Measurements from ENCODE around the gene FSTL5. TPM values are rescaled to one million over a fixed set of nuclear protein-coding genes. Genes with fewer than 3 reads are reported as not detected.

Gene FSTL5
- total RNA-seq, 2 experiments from 2014 or later, result not detected

- BruUV-seq (replicated peaks), result no TSS peak
- no peaks in the 10 kb centered on the region for H3K9me3 ChIP-seq (ENCODE audit: low read length)
- no peaks in the 10 kb centered on the region for H3K36me3 ChIP-seq (ENCODE audit: insufficient read depth, low read length)
- no peaks in the 10 kb centered on the region for H3K79me2 ChIP-seq (ENCODE audit: insufficient read depth, low read depth, low read length)
- no peak overlapping the region for H3K4me3 ChIP-seq (ENCODE audit: low read depth, low read length, poor library complexity, severe bottlenecking)
- intact Hi-C loops (cut with micrococcal nuclease; ENCODE audit: unreplicated experiment), result no loop called here
- no peak for DNase-seq (ENCODE audit: low spot score)
- H3K27ac ChIP-seq (ENCODE audit: low read depth, low read length, poor library complexity, severe bottlenecking), result no peak overlapping the region
- no peaks in the 10 kb centered on the region for H3K9me2 ChIP-seq (ENCODE audit: insufficient read depth, low read length)
- no peaks in the 10 kb centered on the region for H4K20me1 ChIP-seq (ENCODE audit: insufficient read depth, low read length)
- no peaks in the 10 kb centered on the region for H3K4me1 ChIP-seq (ENCODE audit: insufficient read depth, low read length, poor library complexity, severe bottlenecking)
- CTCF ChIA-PET (ENCODE audit: unreplicated experiment), result no interaction called here
- TF ChIP-seq CTCF (conservative IDR thresholded peaks at IDR 0.05; ENCODE audit: low read length) (no peak), EZH2phosphoT487 (IDR thresholded peaks at IDR 0.05; ENCODE audit: borderline replicate concordance, low read depth, low read length) (no peak)
- POLR2A ChIA-PET, result interaction anchor here (0.5 to 1.0 kb wide), 2 partner anchors 15 to 714 kb away, joined by 3 to 4 read pairs; no protein-coding TSS in a partner anchor
- no peak overlapping the region for H2AFZ ChIP-seq (ENCODE audit: low read length)
- no peak overlapping the region for H3K4me2 ChIP-seq (ENCODE audit: low read length)
Observed at GRCh38 chr4:161728929-161729328, 434.9 kb downstream of the FSTL5 start.

GRCh38 chr4:161721947-161722346 lies 441.9 kb downstream of the FSTL5 start:
- Histone ChIP-seq H2AFZ (ENCODE audit: low read length) (no peak overlapping the region), H3K4me2 (ENCODE audit: low read length) (no peak overlapping the region), H4K20me1 (ENCODE audit: insufficient read depth, low read length) (no peaks in the 10 kb centered on the region), H3K4me3 (ENCODE audit: low read depth, low read length, poor library complexity, severe bottlenecking) (no peak overlapping the region), H3K4me1 (ENCODE audit: insufficient read depth, low read length, poor library complexity, severe bottlenecking) (no peaks in the 10 kb centered on the region), H3K27ac (ENCODE audit: low read depth, low read length, poor library complexity, severe bottlenecking) (no peak overlapping the region), H3K79me2 (ENCODE audit: insufficient read depth, low read depth, low read length) (no peaks in the 10 kb centered on the region), H3K9me3 (ENCODE audit: low read length) (no peaks in the 10 kb centered on the region), H3K36me3 (ENCODE audit: insufficient read depth, low read length) (no peaks in the 10 kb centered on the region), H3K9me2 (ENCODE audit: insufficient read depth, low read length) (no peaks in the 10 kb centered on the region)
- ChIA-PET POLR2A (no interaction called here), CTCF (ENCODE audit: unreplicated experiment) (no interaction called here)
- intact Hi-C loops (cut with micrococcal nuclease; ENCODE audit: unreplicated experiment), result no loop called here
- TF ChIP-seq CTCF (conservative IDR thresholded peaks at IDR 0.05; ENCODE audit: low read length), result no peak
- no peak for TF ChIP-seq EZH2phosphoT487 (IDR thresholded peaks at IDR 0.05; ENCODE audit: borderline replicate concordance, low read depth, low read length)
- no peak for DNase-seq (ENCODE audit: low spot score)
- no TSS peak for BruUV-seq (replicated peaks)

GRCh38 chr4:161717084-161717483 lies 446.7 kb downstream of the FSTL5 start:
- Histone ChIP-seq H3K9me3 (ENCODE audit: low read length) (no peaks in the 10 kb centered on the region), H3K4me2 (ENCODE audit: low read length) (no peak overlapping the region), H3K36me3 (ENCODE audit: insufficient read depth, low read length) (no peaks in the 10 kb centered on the region), H4K20me1 (ENCODE audit: insufficient read depth, low read length) (no peaks in the 10 kb centered on the region), H3K79me2 (ENCODE audit: insufficient read depth, low read depth, low read length) (no peaks in the 10 kb centered on the region), H2AFZ (ENCODE audit: low read length) (no peak overlapping the region), H3K27ac (ENCODE audit: low read depth, low read length, poor library complexity, severe bottlenecking) (no peak overlapping the region), H3K4me1 (ENCODE audit: insufficient read depth, low read length, poor library complexity, severe bottlenecking) (no peaks in the 10 kb centered on the region), H3K9me2 (ENCODE audit: insufficient read depth, low read length) (no peaks in the 10 kb centered on the region), H3K4me3 (ENCODE audit: low read depth, low read length, poor library complexity, severe bottlenecking) (no peak overlapping the region)
- BruUV-seq (replicated peaks), result no TSS peak
- CTCF ChIA-PET (ENCODE audit: unreplicated experiment), result no interaction called here
- intact Hi-C loops (cut with micrococcal nuclease; ENCODE audit: unreplicated experiment), result no loop called here
- DNase-seq (ENCODE audit: low spot score), result no peak
- POLR2A ChIA-PET, result no interaction called here
- TF ChIP-seq EZH2phosphoT487 (IDR thresholded peaks at IDR 0.05; ENCODE audit: borderline replicate concordance, low read depth, low read length) (no peak), CTCF (conservative IDR thresholded peaks at IDR 0.05; ENCODE audit: low read length) (no peak)

Measured in OCI-LY7 (cell line).